Brain pericyte (primary cell): Measurements from ENCODE around the gene EMX2.

Experiments used
- DNase-seq: peaks from one replicate; pipeline ENCODE4 v3.0.0-alpha.2; 2012; ENCODE audit warnings: low read depth, low spot score

The EMX2 gene

DNA sequence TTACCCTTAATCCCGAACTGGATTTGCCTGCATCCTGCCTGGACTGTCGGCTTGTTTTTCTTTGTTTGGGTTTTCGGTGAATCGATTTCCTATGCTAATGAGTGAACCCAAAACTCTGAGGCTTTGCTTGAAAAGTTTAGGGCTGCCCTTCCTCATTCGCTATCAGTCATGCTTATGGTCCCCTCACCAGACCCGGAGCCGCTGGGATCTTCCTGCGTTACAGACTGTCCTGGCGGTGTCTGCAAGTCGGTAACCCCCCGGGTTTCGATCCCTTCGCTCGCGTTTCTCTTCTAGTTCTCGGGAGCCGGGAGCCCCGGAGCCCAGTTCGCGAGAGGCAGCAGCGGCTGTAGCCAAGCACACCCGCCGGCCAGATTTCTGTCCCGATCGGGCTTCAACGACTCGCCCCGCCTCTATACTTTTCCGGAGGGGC, 2.2 kb downstream of the EMX2 start:
- no peak for DNase-seq

- DNase-seq = no peak
Observed at GRCh38 chr10:117545141-117546019, 2.8 kb downstream of the EMX2 start.

DNA sequence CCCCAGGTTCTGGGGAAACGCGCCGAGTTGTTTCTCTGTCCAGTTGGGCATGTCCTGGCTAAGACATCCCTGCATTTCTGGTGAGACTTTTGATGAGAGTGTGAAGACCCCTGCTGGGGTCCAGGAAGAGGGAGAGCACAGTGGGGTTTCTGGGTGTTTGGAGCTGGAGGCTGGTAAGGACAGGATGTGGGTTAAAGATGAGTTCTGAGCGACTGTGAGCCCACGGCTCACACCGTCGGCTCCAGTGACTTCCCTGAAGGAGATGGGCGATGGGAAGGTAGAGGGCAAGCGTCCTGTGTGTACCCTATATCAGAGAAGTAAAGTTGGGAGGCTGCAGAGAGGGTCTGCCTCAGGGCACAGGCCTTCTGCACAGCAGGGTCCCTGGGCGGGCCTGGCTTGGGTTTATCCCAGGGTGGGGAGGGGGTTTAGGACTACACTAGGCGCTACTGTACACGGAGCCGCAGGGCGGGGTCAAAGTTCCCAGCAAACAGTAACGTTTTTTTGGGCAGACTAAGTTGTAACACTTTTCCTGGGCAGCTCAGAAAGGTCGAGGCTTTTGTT, 3.6 kb downstream of the EMX2 start:
- no peak for DNase-seq

DNA sequence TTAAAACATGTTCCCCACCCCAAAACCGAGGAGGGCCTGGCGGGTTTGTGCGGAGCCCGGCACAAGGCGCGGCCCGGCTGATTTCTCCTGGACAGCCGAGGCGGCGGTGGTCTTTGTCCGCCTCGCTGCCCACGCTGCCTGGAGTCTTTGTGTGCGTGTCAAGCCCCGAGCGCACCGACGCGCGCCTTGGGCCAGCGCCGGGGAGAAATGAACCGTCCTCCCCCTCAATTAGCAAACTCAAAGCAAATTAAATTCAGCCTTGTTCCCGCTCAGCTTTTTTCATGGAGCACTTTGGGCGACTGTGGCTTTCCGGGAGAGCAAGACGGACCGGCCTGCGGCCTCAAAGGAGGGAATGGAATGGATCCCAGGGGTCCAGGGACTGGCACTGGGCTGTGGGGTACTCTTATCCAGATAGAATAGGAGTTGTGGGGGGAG, 4.1 kb downstream of the EMX2 start:
- no peak for DNase-seq

DNA sequence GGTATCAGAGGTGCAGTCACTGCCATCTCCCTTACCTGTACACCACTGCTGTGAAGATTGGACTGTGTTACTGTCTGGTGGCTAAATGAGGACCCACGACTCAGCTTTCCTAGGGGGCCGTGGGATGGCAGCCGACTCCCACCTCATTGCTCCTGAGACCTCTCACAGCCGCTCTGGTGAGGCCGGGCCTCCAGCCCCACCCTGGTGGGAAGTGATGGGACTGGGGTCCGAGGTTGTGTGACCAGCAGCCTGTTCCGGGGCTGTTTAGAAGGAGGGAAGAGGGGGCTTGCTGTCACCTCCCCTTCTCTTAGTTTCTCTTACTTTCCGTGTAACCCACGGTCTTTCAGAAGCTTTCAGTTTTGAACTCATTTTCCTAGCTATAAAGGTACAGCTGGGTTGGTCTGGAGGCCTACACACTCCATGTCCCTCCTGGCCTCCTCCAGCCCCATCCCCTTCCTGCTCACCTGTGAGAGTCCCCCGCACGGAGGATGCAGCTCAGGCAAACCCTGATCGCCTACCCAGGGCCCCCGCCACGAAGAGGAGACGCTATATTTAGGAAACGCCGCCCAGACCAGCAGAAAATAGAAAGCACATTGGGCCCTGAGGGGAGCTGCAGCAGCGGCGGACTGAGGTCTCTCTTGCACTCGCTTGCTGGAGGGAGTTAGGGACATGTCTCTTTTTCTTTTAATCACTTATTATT, 4.6 kb downstream of the EMX2 start:
- no peak for DNase-seq

GRCh38 chr10:117547716-117548668, 5.4 kb downstream of the EMX2 start:
- no peak for DNase-seq

GRCh38 chr10:117549100-117549585, 6.6 kb downstream of the EMX2 start:
- no peak for DNase-seq

DNA sequence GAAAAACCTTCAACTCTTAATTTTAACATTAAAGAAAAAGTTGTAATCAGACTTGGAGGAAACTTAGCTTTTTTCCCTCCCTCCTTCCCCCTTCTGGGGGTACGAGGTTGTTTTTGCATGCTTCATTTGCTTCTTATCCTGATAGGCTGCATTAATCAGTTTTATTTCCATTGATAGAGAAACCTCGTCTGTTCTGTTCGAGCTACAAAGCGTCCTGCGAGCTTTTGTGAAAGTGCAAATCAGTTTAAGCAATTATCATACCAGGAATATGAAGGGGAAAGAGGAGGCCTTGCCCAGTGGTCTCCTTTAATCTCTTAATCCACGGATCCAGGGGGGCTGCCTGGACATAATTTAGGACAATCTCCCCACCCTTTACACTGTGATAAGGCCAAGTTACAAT, 7.5 kb downstream of the EMX2 start:
- DNase-seq = no peak

- DNase-seq = no peak
Observed at GRCh38 chr10:117550599-117551329, 8.2 kb downstream of the EMX2 start.

GRCh38 chr10:117551330-117552155, 9.0 kb downstream of the EMX2 start:
- DNase-seq = no peak

DNA sequence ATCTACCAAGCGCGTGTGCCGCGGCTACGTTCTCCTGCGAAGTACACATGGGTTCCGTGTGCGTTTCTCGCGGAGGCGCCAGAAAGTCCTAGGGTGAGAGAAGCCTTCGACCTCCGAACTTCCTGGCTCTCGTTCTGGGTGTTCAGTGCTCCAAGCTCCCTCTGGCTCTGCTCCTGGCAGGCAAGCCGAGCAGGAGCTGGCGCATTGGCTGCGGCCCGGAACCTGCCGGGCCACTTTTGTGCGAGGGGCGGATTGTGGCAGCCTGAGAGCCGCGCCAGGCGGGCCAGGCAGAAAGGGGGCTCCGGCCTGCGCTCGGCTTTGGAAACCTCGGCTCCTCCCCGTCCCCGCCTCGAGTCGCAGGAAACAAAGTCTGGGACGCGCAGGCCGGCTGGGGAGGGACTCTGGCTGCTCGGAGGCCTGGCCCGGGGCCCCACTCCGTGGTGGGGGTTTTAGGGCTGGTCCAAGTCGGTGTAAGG, 9.6 kb downstream of the EMX2 start:
- DNase-seq = no peak

- DNase-seq = no peak
Observed at GRCh38 chr10:117552701-117553141, 10.2 kb downstream of the EMX2 start.

DNA sequence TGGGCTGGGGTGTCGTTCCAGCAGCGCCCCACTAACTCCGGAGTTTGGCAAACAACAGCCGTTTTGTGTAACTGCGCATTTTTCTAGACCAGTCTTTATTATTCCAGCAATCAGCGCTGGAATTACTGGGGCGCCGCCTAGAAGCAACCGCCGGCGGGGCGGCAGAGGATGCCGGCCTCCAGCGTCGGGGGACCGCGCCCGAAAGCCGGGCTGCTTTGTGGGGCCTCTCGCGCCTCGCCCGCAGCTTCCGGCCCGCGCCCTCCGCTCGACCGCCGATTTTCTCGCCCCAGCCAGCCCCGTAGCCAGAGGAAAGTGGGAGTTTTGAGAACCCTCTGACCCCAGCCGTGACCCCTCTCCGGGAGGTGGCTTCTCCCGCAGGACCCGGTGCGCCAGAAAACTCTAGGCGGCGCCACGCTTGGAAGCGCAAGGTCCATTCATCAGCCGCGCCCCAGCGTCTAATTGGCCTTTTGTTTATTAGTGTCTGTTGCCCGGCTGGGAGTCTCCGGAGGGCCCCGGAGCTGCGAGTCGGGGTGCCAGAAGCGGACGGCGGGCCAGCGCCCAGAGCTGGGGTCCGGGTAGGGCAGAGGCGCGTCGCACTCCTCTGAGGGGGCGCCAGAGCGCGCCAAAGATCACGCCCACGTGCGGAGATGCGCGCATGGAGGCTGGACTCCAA, 10.7 kb downstream of the EMX2 start:
- DNase-seq = no peak

DNA sequence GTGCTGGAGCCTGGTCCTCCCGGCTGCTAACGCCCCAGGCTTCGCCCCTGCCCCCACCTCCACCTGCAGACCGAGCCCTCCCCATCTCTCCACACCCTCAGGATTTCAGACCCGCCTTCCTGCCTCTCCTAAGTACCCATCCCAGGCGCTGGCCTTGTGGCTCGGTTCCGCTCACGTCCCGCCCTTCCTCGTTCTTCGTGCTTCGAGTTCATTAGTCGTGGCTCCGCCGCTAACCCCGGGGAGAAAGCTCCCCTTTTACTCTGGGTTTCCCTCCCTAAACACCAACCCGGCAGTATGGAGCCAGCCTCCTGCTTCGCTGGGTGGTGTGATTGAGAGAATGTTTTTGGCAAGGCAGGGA, 11.2 kb downstream of the EMX2 start:
- DNase-seq = no peak

DNA sequence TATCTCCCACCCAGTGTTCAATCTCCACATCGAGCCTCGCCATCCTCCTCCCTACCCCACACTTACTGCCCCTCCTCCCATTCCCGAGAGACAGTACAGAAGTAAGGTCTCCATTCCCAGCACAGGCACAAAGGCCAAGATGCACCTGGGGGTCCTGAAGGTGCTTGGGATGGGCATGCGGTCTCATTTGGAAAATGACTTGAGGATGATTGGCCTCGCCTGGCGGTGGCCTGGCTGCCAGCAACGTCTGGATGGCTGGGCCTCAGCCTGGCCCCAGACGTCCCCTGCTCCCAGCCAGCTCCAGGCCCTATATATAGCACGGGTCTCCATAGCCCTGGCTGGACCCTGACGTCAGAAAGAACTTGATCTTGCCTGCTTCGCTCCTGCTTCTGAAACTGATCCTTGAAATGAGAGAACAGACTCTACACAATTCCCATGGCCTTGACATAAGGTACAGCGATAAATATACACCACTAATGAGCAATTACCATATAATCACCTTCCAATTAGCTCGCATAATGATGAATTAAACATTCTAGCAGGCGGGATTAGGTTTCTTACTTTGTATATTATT, 11.8 kb downstream of the EMX2 start:
- no peak for DNase-seq

DNA sequence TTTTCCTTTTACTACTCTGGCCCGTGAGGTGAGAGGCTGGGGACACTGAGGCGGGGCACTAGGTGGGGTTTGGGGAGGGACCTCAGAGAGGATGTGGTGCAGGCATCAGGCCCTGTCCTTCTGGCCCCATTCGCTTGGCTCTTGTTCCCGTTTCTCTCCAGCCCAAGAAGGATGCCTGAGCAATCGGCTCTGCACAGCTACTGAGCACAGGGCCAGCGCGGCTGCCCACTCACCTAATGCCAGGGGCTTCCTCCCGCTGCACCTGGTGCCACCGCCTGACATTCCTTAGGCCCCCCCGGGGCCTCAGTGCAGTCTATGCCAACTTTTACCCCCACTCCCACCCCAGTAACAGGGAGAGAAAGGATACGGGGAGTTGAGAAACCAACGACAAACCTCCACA, 12.5 kb downstream of the EMX2 start:
- no peak for DNase-seq

- no peak for DNase-seq
Observed at GRCh38 chr10:117555863-117556262, 13.3 kb downstream of the EMX2 start.

DNA sequence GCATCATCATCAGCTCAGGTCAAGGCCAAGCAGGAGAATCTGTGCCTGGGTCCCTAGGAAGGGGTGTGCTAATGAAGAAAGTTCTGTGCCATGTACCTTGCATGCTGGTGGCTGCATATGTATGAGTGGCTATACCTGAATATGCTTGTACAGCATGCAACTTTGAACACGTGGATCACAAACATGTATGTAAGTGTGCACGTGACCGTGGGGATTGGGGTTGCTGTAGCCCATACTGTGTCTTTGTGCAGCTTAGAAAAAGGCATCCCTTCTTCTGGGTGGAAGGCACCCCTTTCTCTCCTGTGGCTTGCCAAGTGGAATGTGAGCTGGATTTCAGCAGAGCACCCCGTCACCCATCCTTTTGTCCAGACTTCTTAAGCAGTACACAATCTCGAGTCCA, 13.8 kb downstream of the EMX2 start:
- no peak for DNase-seq

GRCh38 chr10:117559712-117560111, 17.2 kb downstream of the EMX2 start:
- no peak for DNase-seq
